Activated T-helper 9 cell treated with anti-CD3 and anti-CD28 coated beads, Interleukin-2, amount 50 U/mL, for 16 hours (primary cell): ENCODE measurements around the gene ENOX1.

Experiments
- DNase-seq: peaks from one replicate; pipeline ENCODE4 v3.0.0-alpha.2; 2020; ENCODE audit warnings: low read depth

The ENOX1 gene

DNA sequence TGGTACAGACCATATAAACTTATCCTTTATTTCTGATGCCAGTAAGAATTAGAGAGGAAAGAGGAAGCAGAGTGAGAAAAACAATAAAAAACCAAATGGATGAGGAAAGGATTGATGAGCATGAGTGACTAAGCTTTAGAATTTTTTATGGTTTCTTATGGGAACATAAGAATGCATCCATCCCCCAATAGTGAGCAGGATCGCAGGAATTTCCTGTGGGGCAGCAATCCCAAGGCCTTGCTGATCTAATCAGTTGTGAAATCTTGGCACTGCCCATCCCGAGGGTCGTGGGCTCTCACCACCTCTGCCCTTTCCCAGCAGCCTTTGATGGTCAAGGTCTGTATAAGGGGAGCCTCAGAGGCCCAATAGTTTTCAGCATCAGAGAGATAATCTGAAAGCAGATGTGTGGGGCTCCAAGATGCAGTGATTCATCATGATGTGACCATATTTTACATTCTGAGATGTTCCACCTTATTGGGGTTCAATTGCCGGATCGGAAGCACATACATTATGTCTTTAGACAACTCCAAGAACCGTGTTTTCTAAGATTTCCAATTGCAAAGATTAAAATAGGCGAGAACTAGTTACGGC is 541.3 kb downstream of the ENOX1 start:
- no peak for DNase-seq

DNA sequence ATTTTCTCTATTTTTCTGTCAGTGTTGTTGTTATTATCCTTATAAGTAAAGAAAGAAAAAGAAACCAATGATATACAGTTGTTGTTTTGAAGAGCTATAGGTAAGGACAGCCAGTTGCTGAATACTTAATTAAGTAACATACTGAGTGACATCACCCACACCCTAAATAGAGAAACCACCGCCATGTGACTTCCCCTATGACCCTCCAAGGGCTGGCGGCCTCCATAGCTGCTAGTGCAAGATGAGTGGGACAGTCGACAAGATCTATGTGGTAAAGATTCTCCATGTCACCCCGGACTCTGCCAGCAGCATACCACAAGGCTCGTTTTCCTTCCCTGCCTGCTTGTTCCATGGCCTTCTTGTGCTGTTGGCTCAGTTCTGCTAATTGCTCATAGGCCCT is 542.3 kb downstream of the ENOX1 start:
- DNase-seq: no peak

- DNase-seq: no peak
Measured at GRCh38 chr13:43243711-43244110, 543.1 kb downstream of the ENOX1 start.

DNA sequence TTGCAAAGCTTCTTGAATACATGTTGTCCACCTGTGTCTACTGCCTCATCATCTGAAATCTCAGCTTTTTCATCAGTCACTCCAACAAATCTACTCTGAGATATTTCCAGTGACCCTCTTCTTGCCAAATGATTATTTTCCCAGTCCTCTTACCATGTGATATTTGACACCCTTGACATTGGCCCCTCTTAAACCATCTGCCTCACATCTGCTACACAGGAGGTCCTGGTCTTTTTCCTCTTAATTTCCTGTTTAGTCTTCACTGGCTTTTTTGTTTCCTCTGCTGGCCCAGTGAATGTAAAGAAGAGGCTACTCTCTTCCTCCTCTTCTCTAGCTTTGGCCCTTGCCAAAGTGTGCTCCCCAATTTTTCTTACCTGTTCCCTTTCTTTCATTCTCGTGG is 544.7 kb downstream of the ENOX1 start:
- DNase-seq: no peak

DNA sequence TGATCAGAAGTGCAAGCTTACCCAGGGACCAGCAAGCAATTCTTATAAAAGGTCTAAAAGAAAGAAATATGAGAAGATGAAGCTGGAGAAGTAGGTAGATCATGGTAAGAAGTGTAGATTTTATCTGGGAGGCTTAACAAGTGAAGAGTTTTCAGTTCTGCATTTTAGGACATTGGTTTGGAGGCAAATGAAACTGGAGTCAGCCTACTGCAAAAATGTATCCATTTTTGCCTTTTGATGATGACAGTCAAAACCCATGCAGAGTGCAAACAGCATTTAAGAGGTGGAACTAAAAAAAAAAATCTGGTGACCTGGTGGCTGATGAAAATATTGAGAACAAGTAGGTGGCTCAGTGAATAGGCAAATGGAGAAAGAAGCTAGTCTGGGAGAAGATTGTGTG is 546.5 kb downstream of the ENOX1 start:
- DNase-seq: no peak

- no peak for DNase-seq
Measured at GRCh38 chr13:43239275-43239840, 547.4 kb downstream of the ENOX1 start.

GRCh38 chr13:43238341-43239083 is 548.3 kb downstream of the ENOX1 start:
- DNase-seq: no peak

- no peak for DNase-seq
Measured at GRCh38 chr13:43237616-43238015, 549.2 kb downstream of the ENOX1 start.

DNA sequence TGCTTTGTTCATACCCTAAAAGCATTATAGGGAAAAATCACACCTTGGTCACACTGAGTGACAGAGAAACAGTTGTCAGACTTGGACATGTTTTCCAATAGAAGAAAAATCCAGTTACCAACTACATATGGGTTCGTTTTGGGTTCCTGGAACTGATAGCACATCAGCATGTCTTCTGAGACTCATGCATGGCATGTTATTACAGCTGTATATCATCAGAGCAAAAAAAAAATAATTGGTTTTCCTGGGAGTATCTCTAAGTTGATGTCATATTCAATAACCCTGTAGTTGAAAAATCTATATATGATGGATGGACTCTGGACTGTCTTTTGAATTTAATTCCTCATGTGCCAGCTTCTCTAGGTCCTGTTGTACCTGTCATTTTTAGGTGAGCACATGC is 551.7 kb downstream of the ENOX1 start:
- no peak for DNase-seq

- no peak for DNase-seq
Measured at GRCh38 chr13:43232873-43233265, 553.9 kb downstream of the ENOX1 start.

DNA sequence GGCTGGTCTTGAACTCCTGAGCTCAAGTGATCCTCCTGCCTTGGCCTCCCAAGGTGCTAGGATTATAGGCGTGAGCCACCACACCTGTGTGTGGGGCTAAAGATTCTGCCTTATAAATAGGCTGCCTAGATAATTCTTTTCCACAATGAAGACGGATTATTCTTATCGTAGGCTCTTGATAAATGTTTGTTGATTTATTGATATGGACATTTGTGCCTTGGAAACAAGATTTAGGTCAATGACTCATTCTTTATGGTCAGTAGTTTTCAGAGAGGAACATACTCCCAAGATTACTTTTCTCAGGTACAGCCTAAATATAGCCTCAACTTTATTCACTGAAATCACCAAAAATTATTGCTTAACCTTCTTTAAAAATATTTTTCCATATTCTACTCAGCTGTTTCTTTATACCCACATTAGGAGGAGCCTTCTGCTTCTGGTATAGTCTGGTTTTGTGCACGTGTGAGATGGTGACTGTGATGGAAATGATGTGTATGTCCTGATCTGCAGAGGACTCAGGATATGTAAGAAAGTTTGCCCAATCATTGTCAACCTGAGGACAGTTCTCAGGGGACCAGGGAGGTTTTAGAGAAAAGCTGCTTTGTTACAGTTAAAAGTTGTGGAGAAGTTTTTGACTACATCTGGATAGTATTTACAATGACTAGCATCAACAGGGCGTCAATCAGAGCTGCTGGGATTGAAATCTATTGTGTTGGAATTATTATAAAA is 554.5 kb downstream of the ENOX1 start:
- DNase-seq: no peak

- no peak for DNase-seq
Measured at GRCh38 chr13:43230989-43231388, 555.8 kb downstream of the ENOX1 start.

- no peak for DNase-seq
Measured at GRCh38 chr13:43229506-43229905, 557.3 kb downstream of the ENOX1 start.

GRCh38 chr13:43227721-43228120 is 559.1 kb downstream of the ENOX1 start:
- no peak for DNase-seq

GRCh38 chr13:43223216-43223615 is 563.6 kb downstream of the ENOX1 start:
- DNase-seq: no peak

- DNase-seq: no peak
Measured at GRCh38 chr13:43222086-43222485, 564.7 kb downstream of the ENOX1 start.

DNA sequence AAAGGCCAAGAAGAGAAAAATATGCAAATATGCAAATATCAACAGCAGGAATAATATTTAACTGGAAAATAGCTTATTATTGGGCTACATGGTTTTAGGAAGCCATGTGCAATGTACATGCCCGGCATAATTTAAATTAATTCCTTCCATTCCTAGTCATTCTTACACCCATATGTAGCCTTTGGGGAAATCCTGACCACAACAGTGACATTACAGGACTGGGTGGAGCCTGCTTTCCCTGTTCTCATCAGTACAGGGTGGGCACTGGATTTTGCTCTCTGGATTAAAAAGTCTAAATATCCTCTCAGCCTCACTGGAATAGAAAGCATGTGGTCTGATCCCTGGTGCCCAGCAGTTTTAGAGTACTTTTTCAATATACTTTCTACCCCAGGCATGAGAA is 565.2 kb downstream of the ENOX1 start:
- no peak for DNase-seq

- DNase-seq: no peak
Measured at GRCh38 chr13:43220873-43221595, 565.7 kb downstream of the ENOX1 start.

- no peak for DNase-seq
Measured at GRCh38 chr13:43214124-43214523, 572.6 kb downstream of the ENOX1 start.

- DNase-seq: no peak
Measured at GRCh38 chr13:43206838-43207237, 579.9 kb downstream of the ENOX1 start.

DNA sequence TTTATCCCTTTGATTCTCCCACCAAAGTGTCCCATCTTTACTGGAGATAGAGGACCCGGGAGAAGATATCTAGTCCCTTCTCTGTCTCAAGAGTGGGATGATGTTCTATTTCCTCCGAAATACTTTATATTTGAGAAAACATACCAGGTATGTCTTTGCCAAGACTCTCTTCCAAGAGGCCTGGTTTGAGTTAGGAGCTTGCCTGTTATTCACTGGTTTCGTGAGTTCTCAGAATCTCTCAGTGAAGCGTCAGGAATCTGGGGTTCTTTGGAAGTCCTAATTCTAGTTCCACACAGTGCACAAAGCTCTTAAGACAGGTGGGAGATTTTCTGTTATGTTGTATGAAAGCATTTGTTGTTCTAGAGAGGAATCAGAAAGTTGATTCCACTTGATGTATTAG is 581.4 kb downstream of the ENOX1 start:
- DNase-seq: no peak

DNA sequence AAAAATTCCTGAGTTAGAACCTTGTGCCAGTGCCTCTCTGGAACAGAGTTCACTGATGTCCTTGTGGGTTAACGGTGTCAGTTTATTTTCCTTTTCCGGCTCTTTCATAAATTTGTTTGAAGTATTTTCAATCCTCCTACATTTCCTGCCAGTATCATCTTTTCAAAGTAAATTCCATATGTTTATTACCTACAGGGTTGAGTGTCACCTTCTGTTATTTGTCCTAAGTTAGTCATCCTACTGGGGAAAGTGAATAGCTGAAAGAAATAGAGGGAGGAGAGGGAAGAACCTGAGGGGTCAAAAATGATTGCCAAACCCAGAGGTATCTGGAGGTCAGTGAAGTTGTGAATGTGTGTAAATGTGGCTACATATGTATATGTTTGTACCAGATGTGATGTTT is 582.2 kb downstream of the ENOX1 start:
- DNase-seq: no peak
